ENCODE data around the gene POLRMT. TPM values are rescaled to one million over a fixed set of nuclear protein-coding genes. Genes with fewer than 3 reads are reported as not detected.

Gene POLRMT
- total and polyA plus RNA-seq, 12 donors = 26.3 to 371 (median 43.8) TPM

- no peaks in the 10 kb centered on the region for H3K27me3 ChIP-seq
- no peaks in the 10 kb centered on the region for H3K9me3 ChIP-seq (replicated peaks in 1 of 3)
- H3K27ac ChIP-seq = peak overlapping the region; percentile 69 to 97 (median 89)
- DNase-seq = peak in 6 of 7 donors; percentile 53 to 71 (median 58)
- TF ChIP-seq CTCF (IDR thresholded peaks at IDR 0.05) = no peak
- no peak for TF ChIP-seq POLR2A (IDR thresholded peaks at IDR 0.05)
- intact Hi-C loops (cut with DNase I) = no loop called here
- peaks cover 0 to 3% of the 10 kb centered on the region in 2 donors for H3K36me3 ChIP-seq (replicated peaks in 1 of 2)
- H3K4me1 ChIP-seq (replicated peaks in 1 of 2) = peaks cover 33 to 66% of the 10 kb centered on the region in 2 donors
- WGBS, 4 donors = 0 to 3% (median 0%) methylated on average over 11 to 81 of the region's 81 CpGs
- H3K4me3 ChIP-seq = peak overlapping the region; percentile 26 to 94 (median 83)
These were observed 29.0 kb upstream of the POLRMT start for GRCh38 chr19:662207-662961.

GRCh38 chr19:661427-662196 is 28.3 kb upstream of the POLRMT start:
- 7 to 15% (median 10%) methylated on average over 25 to 31 of the region's 31 CpGs for WGBS, 4 donors
- Histone ChIP-seq H3K4me1 (replicated peaks in 1 of 2) (peaks cover 33 to 70% of the 10 kb centered on the region in 2 donors), H3K36me3 (replicated peaks in 1 of 2) (peaks cover 0 to 4% of the 10 kb centered on the region in 2 donors), H3K9me3 (replicated peaks in 1 of 3) (no peaks in the 10 kb centered on the region), H3K4me3 (peak overlapping the region in 2 of 4 donors; percentile 92 to 94), H3K27ac (peak overlapping the region; percentile 37 to 97 (median 89)), H3K27me3 (no peaks in the 10 kb centered on the region)
- no peak for TF ChIP-seq POLR2A (IDR thresholded peaks at IDR 0.05)
- no peak for TF ChIP-seq CTCF (IDR thresholded peaks at IDR 0.05)
- peak in 3 of 7 donors; percentile 54 to 56 (median 54) for DNase-seq
- intact Hi-C loops (cut with DNase I) = no loop called here

GRCh38 chr19:660793-661426 is 27.6 kb upstream of the POLRMT start:
- peak in 5 of 7 donors; percentile 45 to 71 (median 54) for DNase-seq
- H3K27ac ChIP-seq = peak overlapping the region; percentile 37 to 97 (median 89)
- peaks cover 33 to 70% of the 10 kb centered on the region in 2 donors for H3K4me1 ChIP-seq (replicated peaks in 1 of 2)
- WGBS, 4 donors = 18 to 35% (median 22%) methylated on average over 13 to 20 of the region's 20 CpGs
- no peaks in the 10 kb centered on the region for H3K27me3 ChIP-seq
- H3K36me3 ChIP-seq (replicated peaks in 1 of 2) = peaks cover 0 to 4% of the 10 kb centered on the region in 2 donors
- no peaks in the 10 kb centered on the region for H3K9me3 ChIP-seq (replicated peaks in 1 of 3)
- peak overlapping the region in 1 of 4 donors; percentile 94 for H3K4me3 ChIP-seq
- intact Hi-C loops (cut with DNase I) = no loop called here
- no peak for TF ChIP-seq POLR2A (IDR thresholded peaks at IDR 0.05)
- TF ChIP-seq CTCF (IDR thresholded peaks at IDR 0.05) = no peak

All from adrenal gland (tissue), 12 donors.